GM19099 (cell line): ENCODE results near the gene C5orf15.

Experiments used
- POLR2A ChIP-seq: IDR thresholded peaks from 3 replicates; pipeline ENCODE4 v1.6.1; 2011; ENCODE audit warnings: low read depth; ENCODE audit not compliant: insufficient read length; ENCODE audit errors: extremely low read depth

C5orf15 gene

GRCh38 chr5:133978943-133979342, 10.5 kb upstream of the C5orf15 start:
- no peak for TF ChIP-seq POLR2A

GRCh38 chr5:133977858-133978257, 9.4 kb upstream of the C5orf15 start:
- no peak for TF ChIP-seq POLR2A

- TF ChIP-seq POLR2A: no peak
Measured at GRCh38 chr5:133977161-133977787, 8.8 kb upstream of the C5orf15 start.

GRCh38 chr5:133974142-133974541, 5.7 kb upstream of the C5orf15 start:
- no peak for TF ChIP-seq POLR2A

GRCh38 chr5:133970325-133970909, 2.0 kb upstream of the C5orf15 start:
- no peak for TF ChIP-seq POLR2A

GRCh38 chr5:133969654-133970324, 1.4 kb upstream of the C5orf15 start:
- TF ChIP-seq POLR2A: no peak

- no peak for TF ChIP-seq POLR2A
Measured at GRCh38 chr5:133967698-133968203, 674 bp downstream of the C5orf15 start.

- no peak for TF ChIP-seq POLR2A
Measured at GRCh38 chr5:133967124-133967523, 1.3 kb downstream of the C5orf15 start.

- TF ChIP-seq POLR2A: no peak
Measured at GRCh38 chr5:133966090-133966489, 2.3 kb downstream of the C5orf15 start.

GRCh38 chr5:133963493-133964128, 4.8 kb downstream of the C5orf15 start:
- no peak for TF ChIP-seq POLR2A

GRCh38 chr5:133962801-133963476, 5.5 kb downstream of the C5orf15 start:
- TF ChIP-seq POLR2A: no peak

GRCh38 chr5:133962131-133962530, 6.3 kb downstream of the C5orf15 start:
- TF ChIP-seq POLR2A: no peak

GRCh38 chr5:133959643-133960042, 8.8 kb downstream of the C5orf15 start:
- TF ChIP-seq POLR2A: no peak

- TF ChIP-seq POLR2A: no peak
Measured at GRCh38 chr5:133957591-133957990, 10.8 kb downstream of the C5orf15 start.

- TF ChIP-seq POLR2A: no peak
Measured at GRCh38 chr5:133957080-133957479, 11.3 kb downstream of the C5orf15 start.
